ENCODE measurements around the gene GALNT8.
"Not testable (repeated sequence)": the region's sequence is repeated elsewhere in the genome, so short reads cannot be mapped to it uniquely, and the experiment has no call there.

Gene GALNT8

DNA sequence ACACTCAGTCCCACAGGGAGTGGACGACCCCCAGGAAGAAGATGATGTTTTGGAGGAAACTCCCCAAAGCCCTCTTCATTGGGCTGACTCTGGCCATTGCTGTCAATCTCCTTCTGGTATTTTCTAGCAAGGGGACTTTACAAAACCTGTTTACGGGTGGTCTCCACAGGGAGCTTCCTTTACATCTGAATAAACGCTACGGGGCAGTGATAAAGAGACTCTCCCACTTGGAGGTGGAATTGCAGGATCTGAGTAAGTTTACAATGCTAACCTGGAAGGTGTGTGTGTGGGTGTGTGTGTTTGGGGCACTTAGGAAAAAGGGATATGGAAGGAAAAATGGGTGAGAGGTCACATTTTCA, 416 bp downstream of the GALNT8 start:
- TF ChIP-seq CTCF (IDR thresholded peaks at IDR 0.05; ENCODE audit: low read depth, low read length), result no peak
- no peak for DNase-seq (ENCODE audit: extremely low read depth, low read depth)

- DNase-seq (ENCODE audit: extremely low read depth, low read depth), result not testable (repeated sequence)
Measured at GRCh38 chr12:4721587-4721986, 1.4 kb downstream of the GALNT8 start.

DNA sequence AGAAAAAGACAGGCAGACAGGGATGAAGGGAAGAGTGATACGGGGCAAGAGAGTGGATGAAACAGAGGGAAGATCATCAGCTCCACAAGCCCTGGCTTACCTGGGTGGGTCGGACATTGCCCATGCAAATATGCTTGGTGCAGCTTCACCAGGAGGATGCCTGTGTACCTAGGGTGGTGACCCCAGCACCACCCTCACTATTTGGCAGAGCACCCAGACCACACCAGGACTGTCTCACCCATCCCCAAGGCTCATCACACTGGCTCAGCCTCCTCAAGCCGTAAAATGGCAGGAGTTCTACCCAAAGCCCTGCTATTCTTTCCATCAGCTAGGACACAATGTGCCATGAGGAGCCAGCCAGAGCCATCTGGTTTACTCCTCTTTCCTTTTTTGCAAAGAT, 3.0 kb downstream of the GALNT8 start:
- no peak for DNase-seq (ENCODE audit: extremely low read depth, low read depth)
- no peak for TF ChIP-seq CTCF (IDR thresholded peaks at IDR 0.05; ENCODE audit: low read depth, low read length)

- DNase-seq (ENCODE audit: extremely low read depth, low read depth), result no peak
- no peak for TF ChIP-seq CTCF (IDR thresholded peaks at IDR 0.05; ENCODE audit: low read depth, low read length)
Measured at GRCh38 chr12:4725057-4725456, 4.9 kb downstream of the GALNT8 start.

DNA sequence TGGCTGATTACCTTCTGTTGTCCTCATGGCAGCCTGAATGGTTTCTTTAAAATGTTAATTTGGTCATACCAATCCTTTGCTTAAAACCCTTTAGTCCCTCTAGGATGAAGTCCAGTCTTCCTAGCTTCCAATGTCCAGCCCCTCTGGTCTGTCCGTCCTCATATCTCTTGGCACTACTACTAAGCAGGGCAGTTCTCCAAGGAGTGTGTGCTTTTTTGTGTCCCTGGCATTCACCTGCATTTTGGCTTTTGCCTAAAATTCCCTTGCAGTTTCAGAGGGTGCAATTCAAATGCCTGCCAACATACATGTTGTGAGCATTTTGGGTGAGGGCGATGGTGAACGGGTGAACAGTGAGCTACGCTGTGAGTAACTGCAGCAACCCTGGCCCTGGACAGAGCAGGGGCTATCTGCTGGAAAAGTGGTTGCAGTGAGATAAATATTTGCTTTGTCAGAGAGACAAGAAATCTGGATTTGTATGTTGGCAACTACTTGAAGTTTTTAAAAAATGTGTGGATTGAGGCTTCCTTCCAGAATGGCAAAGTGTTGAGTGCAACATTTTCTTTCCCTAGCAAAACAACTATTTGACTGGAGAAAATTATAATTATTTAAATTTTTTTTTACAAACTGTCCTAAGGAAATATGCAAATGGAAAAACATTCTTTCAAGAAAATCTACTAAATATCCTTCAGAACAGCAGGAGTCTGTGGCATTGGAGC, 14.6 kb downstream of the GALNT8 start:
- no peak for DNase-seq (ENCODE audit: extremely low read depth, low read depth)
- no peak for TF ChIP-seq CTCF (IDR thresholded peaks at IDR 0.05; ENCODE audit: low read depth, low read length)

DNA sequence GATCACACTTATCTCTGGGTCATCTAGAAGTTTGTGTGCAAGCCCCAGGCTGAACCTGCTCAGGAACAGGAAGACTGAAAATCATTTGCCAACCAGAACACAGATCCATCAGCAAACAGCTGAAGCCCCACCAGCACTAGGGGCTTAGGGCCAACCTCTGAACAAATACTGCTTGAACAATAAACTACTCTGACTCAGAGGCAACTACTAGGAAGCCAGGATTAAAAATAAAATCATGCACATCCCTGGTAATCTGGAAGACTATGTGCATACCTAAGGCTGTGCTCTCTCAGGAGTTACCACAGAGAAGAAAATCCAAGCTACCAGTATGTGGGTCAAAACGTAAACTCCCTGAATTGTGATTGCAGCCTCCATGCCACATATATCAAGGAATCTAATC, 15.9 kb downstream of the GALNT8 start:
- TF ChIP-seq CTCF (IDR thresholded peaks at IDR 0.05; ENCODE audit: low read depth, low read length), result no peak
- no peak for DNase-seq (ENCODE audit: extremely low read depth, low read depth)

- DNase-seq (ENCODE audit: extremely low read depth, low read depth), result no peak
- no peak for TF ChIP-seq CTCF (IDR thresholded peaks at IDR 0.05; ENCODE audit: low read depth, low read length)
Measured at GRCh38 chr12:4738541-4738940, 18.3 kb downstream of the GALNT8 start.

GRCh38 chr12:4742416-4742970, 22.3 kb downstream of the GALNT8 start:
- TF ChIP-seq CTCF (IDR thresholded peaks at IDR 0.05; ENCODE audit: low read depth, low read length), result no peak
- no peak for DNase-seq (ENCODE audit: extremely low read depth, low read depth)

Measured in AG09319 (cell line).